ENCODE results near the gene TMOD3.
"Not testable (repeated sequence)": the region's sequence is repeated elsewhere in the genome, so short reads cannot be mapped to it uniquely, and the experiment has no call there.

The TMOD3 gene

GRCh38 chr15:51865317-51865716 is 35.9 kb downstream of the TMOD3 start:
- no peak for DNase-seq

DNA sequence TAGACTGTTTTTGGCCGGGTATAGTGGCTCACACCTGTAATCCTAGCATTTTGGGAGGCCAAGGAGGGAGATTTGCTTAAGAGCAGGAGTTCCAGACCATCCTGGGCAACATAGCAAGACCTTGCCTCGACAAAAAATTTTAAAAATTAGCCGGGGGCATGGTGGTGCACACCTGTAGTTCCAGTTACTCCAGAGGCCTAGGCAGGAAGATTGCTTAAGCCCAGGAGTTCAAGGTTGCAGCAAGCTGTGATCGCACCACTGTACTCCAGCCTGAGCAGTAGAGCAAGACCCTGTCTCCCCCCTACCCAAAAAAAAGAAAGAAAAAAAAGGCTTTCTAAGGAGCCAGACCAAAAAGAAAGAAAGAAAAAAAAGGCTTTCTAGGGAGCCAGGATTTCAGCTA is 36.7 kb downstream of the TMOD3 start:
- DNase-seq: no peak

GRCh38 chr15:51866751-51867150 is 37.3 kb downstream of the TMOD3 start:
- no peak for DNase-seq

DNA sequence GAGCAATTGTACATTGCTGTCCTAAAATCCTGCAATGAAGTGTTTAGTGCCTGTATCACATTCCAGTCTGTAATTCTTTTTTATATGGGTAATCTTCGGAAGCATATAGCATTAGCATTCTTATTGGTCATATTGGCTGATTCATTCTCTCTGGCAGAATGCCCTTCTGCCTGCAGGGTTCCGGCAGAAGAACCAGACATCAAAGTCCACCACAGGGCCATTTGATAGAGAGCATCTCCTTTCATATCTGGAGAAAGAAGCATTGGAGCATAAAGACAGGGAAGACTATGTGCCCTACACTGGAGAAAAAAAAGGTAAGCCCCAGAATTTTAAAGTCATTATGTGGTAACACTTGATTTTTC is 39.6 kb downstream of the TMOD3 start:
- no peak for DNase-seq

GRCh38 chr15:51870774-51871173 is 41.3 kb downstream of the TMOD3 start:
- no peak for DNase-seq

DNA sequence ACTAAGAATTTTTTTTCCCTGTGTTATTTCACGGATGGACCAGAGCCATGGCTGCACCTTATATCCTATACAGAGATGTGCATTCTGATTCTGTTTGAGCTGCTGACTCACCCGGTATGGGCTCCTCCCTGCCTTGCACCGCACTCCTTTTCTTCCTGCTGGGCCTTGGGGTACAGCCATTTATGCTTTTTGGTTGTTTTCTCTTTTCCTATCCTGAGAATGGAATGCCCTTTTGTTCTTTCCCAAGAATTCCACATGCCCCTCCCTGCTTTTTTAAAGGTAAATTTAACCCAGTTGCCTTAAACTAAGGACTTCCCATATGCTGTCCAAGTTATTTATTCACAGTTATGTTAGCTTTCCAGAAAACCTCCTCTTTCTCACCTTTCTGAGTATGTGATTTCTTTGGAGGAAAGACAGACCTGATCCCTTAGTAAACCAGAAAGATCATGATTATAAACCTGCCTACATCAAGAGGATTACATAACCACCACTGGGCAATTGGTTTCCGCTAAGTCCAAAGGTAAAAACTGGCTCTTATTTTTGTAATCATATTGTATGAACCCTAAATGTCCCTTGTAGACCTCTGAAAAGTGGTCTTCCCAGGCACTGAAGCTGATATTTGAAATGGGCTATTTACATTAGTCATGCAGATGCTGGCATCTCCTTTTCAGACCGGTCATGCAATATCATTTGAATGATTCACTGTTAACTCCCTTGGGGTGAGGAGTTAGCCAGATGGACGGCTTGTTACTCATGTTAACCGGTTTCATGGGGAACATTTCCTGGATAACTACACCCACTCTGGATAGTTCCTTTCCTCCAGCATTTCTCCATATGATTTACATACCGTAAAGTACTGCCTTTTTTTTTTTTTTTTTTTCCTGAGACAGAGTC is 45.5 kb downstream of the TMOD3 start:
- DNase-seq: peak in 1 of 2 experiments; percentile 78

DNA sequence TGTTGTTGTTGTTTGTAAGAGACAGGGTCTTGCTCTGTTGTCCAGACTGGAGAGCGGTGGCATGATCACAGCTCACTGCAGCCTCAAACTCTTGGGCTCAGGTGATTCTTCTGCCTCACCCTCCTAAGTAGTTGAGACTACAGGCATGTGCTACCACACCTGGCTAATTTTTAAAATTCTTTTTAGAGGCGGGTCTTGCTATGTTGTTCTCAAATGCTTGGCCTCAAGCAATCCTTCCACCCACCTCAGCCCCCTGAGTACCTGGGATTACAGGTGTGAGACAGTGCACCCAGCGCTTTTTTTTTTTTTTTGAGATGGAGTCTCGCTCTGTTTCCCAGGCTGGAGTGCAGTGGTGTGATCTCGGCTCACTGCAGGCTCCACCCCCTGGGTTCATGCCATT is 46.7 kb downstream of the TMOD3 start:
- DNase-seq: no peak

- no peak for DNase-seq
These were observed 49.3 kb downstream of the TMOD3 start for GRCh38 chr15:51878446-51879386.

DNA sequence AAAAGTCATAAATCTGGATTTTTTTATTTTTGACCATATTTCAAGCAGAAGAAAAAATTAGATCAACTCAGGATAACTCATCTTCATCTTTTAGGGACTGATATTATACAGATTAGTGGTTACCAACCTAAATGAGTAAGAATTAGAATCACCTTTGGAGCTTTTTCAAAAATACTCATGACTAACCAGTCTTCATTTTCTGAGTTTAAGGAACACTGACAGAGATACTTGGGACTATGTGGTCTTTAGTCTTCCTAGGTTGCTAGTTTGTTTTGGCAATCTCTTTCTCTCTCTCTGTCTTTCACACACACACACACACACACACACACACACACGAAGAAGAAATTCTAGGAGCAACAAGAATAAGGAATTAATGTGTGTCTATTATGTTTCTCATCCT is 50.1 kb downstream of the TMOD3 start:
- no peak for DNase-seq

- DNase-seq: peak in 1 of 2 experiments; percentile 41
These were observed 53.9 kb downstream of the TMOD3 start for GRCh38 chr15:51883271-51883837.

GRCh38 chr15:51884041-51884440 is 54.6 kb downstream of the TMOD3 start:
- no peak for DNase-seq

- peak; percentile 24 to 52 for DNase-seq
These were observed 55.2 kb downstream of the TMOD3 start for GRCh38 chr15:51884517-51885236.

DNA sequence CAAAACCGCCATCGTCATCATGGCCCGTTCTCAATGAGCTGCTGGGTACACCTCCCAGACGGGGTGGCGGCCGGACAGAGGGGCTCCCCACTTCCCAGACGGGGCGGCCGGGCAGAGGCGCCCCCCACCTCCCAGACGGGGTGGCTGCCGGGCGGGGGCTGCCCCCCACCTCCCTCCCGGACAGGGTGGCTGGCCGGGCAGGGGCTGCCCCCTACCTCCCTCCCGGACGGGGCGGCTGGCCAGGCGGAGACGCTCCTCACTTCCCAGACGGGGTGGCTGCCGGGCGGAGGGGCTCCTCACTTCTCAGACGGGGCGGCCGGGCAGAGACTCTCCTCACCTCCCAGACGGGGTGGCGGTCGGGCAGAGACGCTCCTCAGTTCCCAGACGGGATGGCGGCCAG is 56.3 kb downstream of the TMOD3 start:
- not testable (repeated sequence) for DNase-seq

DNA sequence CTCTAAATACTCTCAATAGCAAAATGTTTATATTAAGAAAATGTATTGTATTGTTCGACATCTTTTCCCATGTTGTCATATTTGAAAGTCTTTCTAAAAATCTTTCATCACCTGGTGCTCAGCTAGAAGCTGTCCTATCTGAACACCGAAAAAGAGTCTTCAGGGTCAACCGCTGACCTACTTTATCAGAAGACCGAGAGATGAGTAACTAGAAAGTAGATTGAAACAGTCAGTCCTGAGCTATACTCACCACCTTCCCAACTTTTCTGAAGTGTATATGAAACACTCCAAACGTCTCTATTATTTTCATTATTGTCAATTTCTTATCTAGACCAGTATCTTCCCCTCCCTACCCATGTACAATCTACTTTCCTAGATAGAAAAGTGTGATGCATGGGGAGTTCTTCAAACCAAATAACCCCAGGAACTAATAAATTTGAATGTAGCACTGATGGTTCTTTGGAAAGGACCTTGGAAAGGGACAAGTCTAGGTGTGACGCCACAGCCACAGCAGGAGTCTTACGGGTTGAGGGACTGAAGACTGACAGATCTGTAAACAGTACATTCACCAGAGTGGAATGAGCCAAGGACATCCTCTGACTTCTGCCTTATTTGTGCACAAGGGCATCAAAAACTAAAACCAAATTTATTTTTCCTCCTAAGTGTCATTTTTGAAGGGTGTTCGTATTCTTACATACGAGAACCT is 58.6 kb downstream of the TMOD3 start:
- DNase-seq: no peak

DNA sequence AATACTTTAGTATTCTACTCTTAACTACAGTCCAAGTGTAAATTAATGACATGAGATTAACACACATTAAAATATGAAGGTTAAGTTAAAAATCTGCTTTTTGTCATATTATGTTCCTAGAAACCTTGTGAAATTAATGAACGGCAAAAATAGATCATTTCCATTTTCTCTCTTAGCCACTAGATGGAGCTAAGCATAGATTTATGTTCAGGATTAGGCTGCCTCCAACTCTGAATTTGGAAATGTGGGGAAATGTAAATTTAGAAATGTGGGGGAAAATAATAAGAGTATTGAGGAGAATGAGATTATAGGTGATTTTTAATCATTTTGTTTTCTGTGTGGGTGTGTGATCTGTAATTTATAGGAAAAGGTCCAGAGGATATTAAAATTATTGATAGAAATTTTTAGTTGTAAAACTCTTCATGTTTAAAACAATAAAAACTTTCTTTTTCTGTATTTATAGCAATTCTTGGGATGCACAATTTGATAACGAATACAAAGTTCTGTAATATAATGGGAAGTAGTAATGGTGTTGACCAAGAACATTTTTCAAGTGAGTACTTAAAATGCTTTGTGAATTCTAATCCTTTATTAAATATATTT is 59.2 kb downstream of the TMOD3 start:
- DNase-seq: peak in 1 of 2 experiments; percentile 33

DNA sequence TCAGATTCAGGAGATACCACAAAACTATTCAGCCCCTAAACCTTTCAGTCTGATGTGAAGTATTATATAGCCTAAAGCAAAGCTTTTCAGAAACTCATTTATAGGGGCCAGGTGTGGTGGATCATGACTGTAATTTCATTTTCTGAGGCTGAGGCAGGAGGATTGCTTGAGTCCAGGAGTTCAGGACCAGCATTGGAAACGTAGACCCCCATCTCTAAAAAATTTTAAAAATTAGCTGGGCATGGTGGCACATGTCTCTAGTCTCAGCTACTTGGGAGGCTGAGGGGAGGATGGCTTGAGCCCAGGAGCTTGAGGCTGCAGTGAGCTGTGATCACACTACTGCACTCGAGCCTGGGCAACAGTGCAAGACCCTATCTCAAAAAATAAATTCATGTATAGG is 60.0 kb downstream of the TMOD3 start:
- no peak for DNase-seq

DNA sequence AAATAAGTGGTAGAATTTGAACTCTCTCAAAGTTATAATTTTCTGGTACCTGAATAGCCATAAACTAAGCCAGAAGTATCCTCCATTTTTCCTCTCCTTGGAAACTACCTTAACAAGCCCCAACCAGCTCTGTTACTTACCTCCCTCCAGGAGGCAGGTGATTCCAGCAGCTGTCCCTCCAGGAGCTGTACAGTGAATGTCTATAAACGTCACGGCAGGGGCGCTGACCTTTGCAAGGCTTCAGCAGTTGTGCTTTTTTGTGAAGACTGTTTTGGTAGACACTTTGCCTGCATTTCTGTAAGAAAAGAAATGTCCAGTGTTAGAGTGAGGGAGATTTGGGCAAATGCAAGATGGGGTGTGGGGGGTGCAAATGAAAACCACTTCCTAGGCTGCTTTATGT is 75.0 kb downstream of the TMOD3 start:
- no peak for DNase-seq

- no peak for DNase-seq
These were observed 75.5 kb downstream of the TMOD3 start for GRCh38 chr15:51904931-51905330.

GRCh38 chr15:51907136-51907862 is 77.8 kb downstream of the TMOD3 start:
- peak in 1 of 2 experiments; percentile 5 for DNase-seq

DNA sequence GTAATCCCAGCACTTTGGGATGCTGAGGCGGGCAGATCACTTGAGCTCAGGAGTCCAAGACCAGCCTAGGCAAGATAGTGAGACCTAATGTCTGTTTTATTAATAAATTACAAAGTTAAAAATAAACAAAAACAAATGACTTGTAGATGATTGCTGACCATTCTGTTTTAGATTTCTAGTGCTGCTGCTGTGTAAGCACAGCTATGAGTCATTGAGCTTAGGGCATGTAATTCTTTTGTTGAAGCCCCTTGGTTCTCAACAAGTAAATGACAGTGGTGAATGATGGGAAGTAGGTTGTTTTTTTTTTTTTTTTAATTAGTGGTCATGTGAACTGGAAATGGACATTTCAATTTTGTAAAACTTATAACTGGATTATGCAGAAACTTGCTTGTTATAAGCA is 78.9 kb downstream of the TMOD3 start:
- no peak for DNase-seq

DNA sequence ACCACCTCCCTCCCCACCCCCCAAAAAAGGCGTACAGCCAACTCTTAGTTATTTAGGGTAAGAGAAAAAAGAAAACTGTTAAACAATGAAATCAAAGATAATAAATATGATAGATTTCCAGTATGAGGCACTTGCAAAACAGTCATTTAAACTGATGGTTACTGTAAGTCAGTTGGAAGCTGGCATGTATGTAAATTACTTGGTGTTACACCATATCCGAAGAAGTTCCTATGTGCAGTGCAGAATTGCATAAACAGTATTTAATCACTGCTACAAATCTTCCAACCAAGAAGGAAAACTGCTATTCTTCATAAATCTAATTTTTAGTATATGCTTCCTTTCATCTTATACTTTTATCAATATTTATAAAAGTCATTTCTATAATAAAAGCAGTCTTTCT is 80.1 kb downstream of the TMOD3 start:
- no peak for DNase-seq

Data from NCI-H524 (cell line).